NCI-H1105 (cell line): ENCODE results near the gene MYBBP1A.
A peak's percentile ranks its signal among the peaks of the same experiment; 100 is the strongest.

ENCODE experiments used
- DNase-seq: peaks from one replicate; lab custom pipeline; 2025; lab: John Stamatoyannopoulos, UW

MYBBP1A gene

GRCh38 chr17:4548061-4548461 lies 7.1 kb downstream of the MYBBP1A start:
- no peak for DNase-seq

GRCh38 chr17:4547118-4547906 lies 7.9 kb downstream of the MYBBP1A start:
- DNase-seq: no peak

- DNase-seq: no peak
These were observed 9.8 kb downstream of the MYBBP1A start for GRCh38 chr17:4545217-4545951.

GRCh38 chr17:4544951-4545216 lies 10.3 kb downstream of the MYBBP1A start:
- no peak for DNase-seq

GRCh38 chr17:4544135-4544950 lies 10.8 kb downstream of the MYBBP1A start:
- no peak for DNase-seq

- no peak for DNase-seq
These were observed 11.6 kb downstream of the MYBBP1A start for GRCh38 chr17:4543557-4544026.

GRCh38 chr17:4542726-4543191 lies 12.4 kb downstream of the MYBBP1A start:
- DNase-seq: no peak

- no peak for DNase-seq
These were observed 13.0 kb downstream of the MYBBP1A start for GRCh38 chr17:4542003-4542725.

GRCh38 chr17:4541328-4542002 lies 13.7 kb downstream of the MYBBP1A start:
- DNase-seq: no peak

- DNase-seq: no peak
These were observed 14.4 kb downstream of the MYBBP1A start for GRCh38 chr17:4540687-4541327.

- DNase-seq: no peak
These were observed 14.9 kb downstream of the MYBBP1A start for GRCh38 chr17:4540224-4540651.

GRCh38 chr17:4539576-4540223 lies 15.5 kb downstream of the MYBBP1A start:
- no peak for DNase-seq

- DNase-seq: no peak
These were observed 16.2 kb downstream of the MYBBP1A start for GRCh38 chr17:4539025-4539424.

- DNase-seq: no peak
These were observed 16.8 kb downstream of the MYBBP1A start for GRCh38 chr17:4538236-4539002.

- no peak for DNase-seq
These were observed 17.5 kb downstream of the MYBBP1A start for GRCh38 chr17:4537451-4538235.

GRCh38 chr17:4536742-4537411 lies 18.3 kb downstream of the MYBBP1A start:
- no peak for DNase-seq

- peak; percentile 13 for DNase-seq
These were observed 18.9 kb downstream of the MYBBP1A start for GRCh38 chr17:4536259-4536741.
